Measurements from ENCODE around the gene MYL5. TPM values are rescaled to one million over a fixed set of nuclear protein-coding genes. Genes with fewer than 3 reads are reported as not detected.

MYL5 gene
- total RNA-seq, 3 donors from 2014 or later = 7.9 to 14.9 (median 12.1) TPM

- Histone ChIP-seq H3K9me3 (no peaks in the 10 kb centered on the region), H3K4me3 (no peak overlapping the region), H3K36me3 (no peaks in the 10 kb centered on the region), H3K4me1 (no peaks in the 10 kb centered on the region), H3K27me3 (no peaks in the 10 kb centered on the region), H3K27ac (no peak overlapping the region)
- intact Hi-C loops (cut with DNase I; ENCODE audit: low total_unique reads) = no loop called here
- no peak for TF ChIP-seq POLR2AphosphoS5 (IDR thresholded peaks at IDR 0.05)
- DNase-seq (ENCODE audit: low spot score in 2 of 2) = no peak
Measured at GRCh38 chr4:700587-701264, 26.4 kb downstream of the MYL5 start.

- no peak overlapping the region for H3K27ac ChIP-seq
- no peaks in the 10 kb centered on the region for H3K27me3 ChIP-seq
- no peak for DNase-seq (ENCODE audit: low spot score in 2 of 2)
- intact Hi-C loops (cut with DNase I; ENCODE audit: low total_unique reads) = no loop called here
- no peaks in the 10 kb centered on the region for H3K9me3 ChIP-seq
- no peak overlapping the region for H3K4me3 ChIP-seq
- TF ChIP-seq POLR2AphosphoS5 (IDR thresholded peaks at IDR 0.05) (no peak), POLR2A (IDR thresholded peaks at IDR 0.05) (no peak), CTCF (IDR thresholded peaks at IDR 0.05) (no peak)
- no peaks in the 10 kb centered on the region for H3K36me3 ChIP-seq
- no peaks in the 10 kb centered on the region for H3K4me1 ChIP-seq
Measured at GRCh38 chr4:702618-703048, 28.3 kb downstream of the MYL5 start.

GRCh38 chr4:703336-704197 lies 29.2 kb downstream of the MYL5 start:
- TF ChIP-seq CTCF (IDR thresholded peaks at IDR 0.05) = no peak
- TF ChIP-seq POLR2A (IDR thresholded peaks at IDR 0.05) = no peak
- no peak for TF ChIP-seq POLR2AphosphoS5 (IDR thresholded peaks at IDR 0.05)
- Histone ChIP-seq H3K27ac (no peak overlapping the region), H3K36me3 (no peaks in the 10 kb centered on the region), H3K4me3 (no peak overlapping the region), H3K27me3 (no peaks in the 10 kb centered on the region), H3K4me1 (peaks cover 0 to 6% of the 10 kb centered on the region in 2 donors), H3K9me3 (no peaks in the 10 kb centered on the region)
- intact Hi-C loops (cut with DNase I; ENCODE audit: low total_unique reads) = no loop called here
- no peak for DNase-seq (ENCODE audit: low spot score in 2 of 2)

GRCh38 chr4:704198-704891 lies 30.0 kb downstream of the MYL5 start:
- peaks cover 0 to 7% of the 10 kb centered on the region in 2 donors for H3K4me1 ChIP-seq
- H3K36me3 ChIP-seq = no peaks in the 10 kb centered on the region
- H3K9me3 ChIP-seq = no peaks in the 10 kb centered on the region
- H3K27me3 ChIP-seq = no peaks in the 10 kb centered on the region
- intact Hi-C loops (cut with DNase I; ENCODE audit: low total_unique reads) = no loop called here
- H3K27ac ChIP-seq = no peak overlapping the region
- DNase-seq (ENCODE audit: low spot score in 2 of 2) = no peak
- no peak overlapping the region for H3K4me3 ChIP-seq
- no peak for TF ChIP-seq POLR2A (IDR thresholded peaks at IDR 0.05)

- Histone ChIP-seq H3K9me3 (no peaks in the 10 kb centered on the region), H3K27me3 (no peaks in the 10 kb centered on the region), H3K4me1 (peaks cover 0 to 7% of the 10 kb centered on the region in 2 donors), H3K36me3 (no peaks in the 10 kb centered on the region), H3K27ac (peak overlapping the region; percentile 86 to 89), H3K4me3 (peak overlapping the region; percentile 86 to 98 (median 91))
- intact Hi-C loops (cut with DNase I; ENCODE audit: low total_unique reads) = no loop called here
- DNase-seq (ENCODE audit: low spot score in 2 of 2) = no peak
- no peak for TF ChIP-seq CTCF (IDR thresholded peaks at IDR 0.05)
- no peak for TF ChIP-seq POLR2AphosphoS5 (IDR thresholded peaks at IDR 0.05)
- no peak for TF ChIP-seq POLR2A (IDR thresholded peaks at IDR 0.05)
Measured at GRCh38 chr4:704971-705277, 30.6 kb downstream of the MYL5 start.

Measured in breast epithelium (tissue), 4 donors.